HG03378 (cell line): Measurements from ENCODE around the gene AKNAD1.
"Not testable (repeated sequence)": the region's sequence is repeated elsewhere in the genome, so short reads cannot be mapped to it uniquely, and the experiment has no call there.

Experiments used
- ATAC-seq: cut with Tn5 transposase; IDR thresholded peaks from one replicate; pipeline ENCODE4 v1.9.1; 2021; ENCODE audit warnings: mild to moderate bottlenecking, moderate library complexity; ENCODE audit not compliant: unreplicated experiment

Gene AKNAD1

DNA sequence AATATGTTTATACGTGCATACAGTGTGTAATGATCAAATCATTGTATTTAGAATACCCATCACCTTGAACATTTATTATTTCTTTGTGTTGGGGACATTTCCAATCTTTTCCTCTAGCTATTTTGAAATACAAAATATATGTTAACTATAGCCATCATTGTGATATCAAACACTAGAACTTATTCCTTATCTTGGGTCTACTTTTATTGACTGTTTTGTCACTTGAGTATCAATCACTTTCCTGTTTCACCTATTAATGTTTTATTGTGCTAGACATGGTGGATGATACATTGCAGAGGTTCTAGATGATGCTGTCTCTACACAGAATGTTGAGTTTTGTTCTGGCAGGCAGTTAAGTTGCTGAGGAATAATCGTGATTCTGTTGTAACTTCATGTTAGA is 64.5 kb downstream of the AKNAD1 start:
- no peak for ATAC-seq

- ATAC-seq = no peak
Observed at GRCh38 chr1:108791790-108792189, 65.1 kb downstream of the AKNAD1 start.

DNA sequence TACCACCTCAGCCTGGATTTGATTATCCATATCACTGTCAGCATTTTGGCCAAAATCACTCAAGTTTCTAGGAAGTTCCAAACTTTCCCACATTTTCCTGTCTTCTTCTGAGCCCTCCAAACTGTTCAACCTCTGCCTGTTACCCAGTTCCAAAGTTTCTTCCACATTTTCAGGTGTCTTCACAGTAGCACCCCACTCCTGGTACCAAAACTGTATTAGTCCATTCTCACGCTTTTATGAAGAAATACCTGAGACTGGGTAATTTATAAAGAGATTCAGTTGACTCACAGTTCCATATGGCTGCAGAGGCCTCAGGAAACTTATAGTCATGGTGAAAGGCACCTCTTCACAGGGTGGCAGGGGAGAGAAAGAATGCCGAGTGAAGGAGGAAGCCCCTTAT is 71.0 kb downstream of the AKNAD1 start:
- no peak for ATAC-seq

GRCh38 chr1:108785264-108785663 is 71.6 kb downstream of the AKNAD1 start:
- no peak for ATAC-seq

GRCh38 chr1:108781575-108781944 is 75.3 kb downstream of the AKNAD1 start:
- not testable (repeated sequence) for ATAC-seq

DNA sequence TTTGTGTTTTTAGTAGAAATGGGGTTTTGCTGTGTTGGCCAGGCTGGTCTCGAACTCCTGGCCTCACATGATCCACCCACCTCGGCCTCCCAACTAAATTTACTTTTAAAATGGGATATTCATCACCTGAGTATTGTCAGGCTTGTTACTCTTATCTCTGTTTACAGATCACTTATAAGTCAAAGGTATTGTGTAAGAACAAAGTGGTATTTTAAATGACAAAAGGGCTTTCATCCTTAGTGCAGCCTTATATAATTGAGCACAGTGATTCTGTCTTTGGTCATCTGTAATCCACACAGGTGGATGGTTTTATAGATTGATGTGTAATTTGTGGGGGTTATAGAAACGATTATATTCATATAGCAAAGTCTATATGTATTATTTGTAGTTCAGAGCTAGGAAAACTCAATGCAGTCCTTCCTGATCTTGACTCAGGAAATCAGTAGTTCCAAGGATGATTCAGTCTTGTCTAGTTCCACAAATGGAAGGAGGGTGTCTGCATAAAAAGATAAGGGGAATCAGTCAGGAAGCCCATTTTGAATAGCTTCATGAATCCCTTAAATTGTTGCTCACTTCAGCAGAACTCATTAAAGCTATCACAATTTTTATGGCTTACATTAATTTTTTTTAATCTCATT is 75.8 kb downstream of the AKNAD1 start:
- ATAC-seq = no peak

- no peak for ATAC-seq
Observed at GRCh38 chr1:108779455-108779854, 77.4 kb downstream of the AKNAD1 start.

DNA sequence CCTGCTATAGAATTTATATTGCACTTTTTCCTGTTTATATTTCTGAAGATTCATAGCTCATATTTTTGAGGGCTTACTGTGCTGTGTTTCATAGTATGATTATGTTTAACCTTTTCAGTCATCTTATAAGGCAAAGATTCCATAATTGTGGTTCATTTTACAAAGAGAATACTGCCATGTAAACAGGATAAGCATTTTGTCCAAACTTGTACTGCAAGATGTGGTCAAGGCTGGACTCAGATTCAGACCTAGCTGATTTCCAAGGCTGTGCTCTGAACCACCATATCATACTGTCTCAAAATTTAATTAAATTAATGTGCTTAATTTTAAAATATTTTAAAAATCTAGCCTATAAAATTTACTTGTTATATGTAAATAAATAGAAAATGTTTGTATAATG is 79.1 kb downstream of the AKNAD1 start:
- ATAC-seq = no peak

GRCh38 chr1:108767708-108768107 is 89.2 kb downstream of the AKNAD1 start:
- no peak for ATAC-seq

- ATAC-seq = no peak
Observed at GRCh38 chr1:108767115-108767514, 89.8 kb downstream of the AKNAD1 start.
